ENCODE measurements around the gene PTGES.
A peak's percentile ranks its signal among the peaks of the same experiment; 100 is the strongest.
"Not testable (repeated sequence)": the region's sequence is repeated elsewhere in the genome, so short reads cannot be mapped to it uniquely, and the experiment has no call there.

Gene PTGES

GRCh38 chr9:129752900-129753729, at the start of gene PTGES:
PTGES (minus strand) TSS chr9:129753042; CDS start chr9:129753012, 30 bp downstream.
- DNase-seq = no peak

GRCh38 chr9:129801504-129801903, 48.7 kb upstream of the PTGES start:
- DNase-seq = no peak

- DNase-seq = no peak
These were observed 46.1 kb upstream of the PTGES start for GRCh38 chr9:129798973-129799372.

GRCh38 chr9:129796029-129796428, 43.2 kb upstream of the PTGES start:
- not testable (repeated sequence) for DNase-seq

GRCh38 chr9:129794549-129794948, 41.7 kb upstream of the PTGES start:
- DNase-seq = no peak

- DNase-seq = no peak
These were observed 33.6 kb upstream of the PTGES start for GRCh38 chr9:129786481-129786880.

- no peak for DNase-seq
These were observed 33.0 kb upstream of the PTGES start for GRCh38 chr9:129785866-129786265.

- DNase-seq = not testable (repeated sequence)
These were observed 32.1 kb upstream of the PTGES start for GRCh38 chr9:129784970-129785369.

GRCh38 chr9:129783516-129784361, 30.9 kb upstream of the PTGES start:
- DNase-seq = peak; percentile 30 to 64

GRCh38 chr9:129781981-129782380, 29.1 kb upstream of the PTGES start:
- no peak for DNase-seq

- DNase-seq = no peak
These were observed 28.3 kb upstream of the PTGES start for GRCh38 chr9:129781131-129781530.

GRCh38 chr9:129779560-129780190, 26.8 kb upstream of the PTGES start:
- DNase-seq = no peak

GRCh38 chr9:129778469-129778868, 25.6 kb upstream of the PTGES start:
- no peak for DNase-seq

- DNase-seq = peak in 1 of 2 donors; percentile 51
These were observed 24.9 kb upstream of the PTGES start for GRCh38 chr9:129777769-129778130.

GRCh38 chr9:129776938-129777768, 24.3 kb upstream of the PTGES start:
- peak; percentile 63 to 85 for DNase-seq

- DNase-seq = no peak
These were observed 23.7 kb upstream of the PTGES start for GRCh38 chr9:129776566-129776937.

- not testable (repeated sequence) for DNase-seq
These were observed 23.3 kb upstream of the PTGES start for GRCh38 chr9:129776096-129776495.

- no peak for DNase-seq
These were observed 22.6 kb upstream of the PTGES start for GRCh38 chr9:129775448-129775798.

GRCh38 chr9:129774791-129775447, 22.1 kb upstream of the PTGES start:
- DNase-seq = no peak

GRCh38 chr9:129773262-129774048, 20.6 kb upstream of the PTGES start:
- DNase-seq = peak in 1 of 2 donors; percentile 65

GRCh38 chr9:129770741-129771140, 17.9 kb upstream of the PTGES start:
- no peak for DNase-seq

Data from bone marrow (tissue), 2 donors.